ENCODE data around the gene NEDD8.

Gene NEDD8

DNA sequence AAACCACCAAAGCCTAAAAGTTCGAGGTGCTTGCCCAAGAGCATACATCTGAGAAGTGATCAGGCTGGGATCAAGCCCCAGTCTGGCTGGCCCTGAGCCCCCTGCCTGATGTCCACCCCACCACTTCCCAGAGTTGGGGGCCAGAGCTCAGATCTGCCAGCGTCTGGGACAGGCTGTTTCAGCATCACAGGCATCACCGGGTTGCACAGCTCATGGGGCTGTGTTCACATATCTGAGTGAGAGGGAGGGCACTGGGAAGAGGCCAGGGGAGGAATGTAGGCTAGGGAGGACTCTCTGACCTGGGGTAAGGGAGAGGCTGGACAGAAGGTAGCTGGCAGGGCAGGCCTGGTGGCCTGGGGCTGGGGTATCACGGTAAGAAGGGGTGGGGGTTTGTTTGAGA, 24.8 kb upstream of the NEDD8 start:
- Histone ChIP-seq H3K27ac (ENCODE audit: low read length) (no peak overlapping the region), H3K9me3 (ENCODE audit: control insufficient read depth, insufficient read depth, low read length) (no peaks in the 10 kb centered on the region), H3K36me3 (ENCODE audit: control insufficient read depth, insufficient read depth, low read length) (no peaks in the 10 kb centered on the region), H3K4me3 (ENCODE audit: low read length) (no peak overlapping the region), H3K4me1 (ENCODE audit: control insufficient read depth, insufficient read depth, low read length) (no peaks in the 10 kb centered on the region), H3K27me3 (ENCODE audit: control insufficient read depth, insufficient read depth, low read length) (no peaks in the 10 kb centered on the region)
- DNase-seq (ENCODE audit: low read depth, low spot score), result no peak
- no CpG with 5 or more reads among the region's 4 CpGs for whole genome bisulfite sequencing (ENCODE audit: insufficient coverage, insufficient read length)

DNA sequence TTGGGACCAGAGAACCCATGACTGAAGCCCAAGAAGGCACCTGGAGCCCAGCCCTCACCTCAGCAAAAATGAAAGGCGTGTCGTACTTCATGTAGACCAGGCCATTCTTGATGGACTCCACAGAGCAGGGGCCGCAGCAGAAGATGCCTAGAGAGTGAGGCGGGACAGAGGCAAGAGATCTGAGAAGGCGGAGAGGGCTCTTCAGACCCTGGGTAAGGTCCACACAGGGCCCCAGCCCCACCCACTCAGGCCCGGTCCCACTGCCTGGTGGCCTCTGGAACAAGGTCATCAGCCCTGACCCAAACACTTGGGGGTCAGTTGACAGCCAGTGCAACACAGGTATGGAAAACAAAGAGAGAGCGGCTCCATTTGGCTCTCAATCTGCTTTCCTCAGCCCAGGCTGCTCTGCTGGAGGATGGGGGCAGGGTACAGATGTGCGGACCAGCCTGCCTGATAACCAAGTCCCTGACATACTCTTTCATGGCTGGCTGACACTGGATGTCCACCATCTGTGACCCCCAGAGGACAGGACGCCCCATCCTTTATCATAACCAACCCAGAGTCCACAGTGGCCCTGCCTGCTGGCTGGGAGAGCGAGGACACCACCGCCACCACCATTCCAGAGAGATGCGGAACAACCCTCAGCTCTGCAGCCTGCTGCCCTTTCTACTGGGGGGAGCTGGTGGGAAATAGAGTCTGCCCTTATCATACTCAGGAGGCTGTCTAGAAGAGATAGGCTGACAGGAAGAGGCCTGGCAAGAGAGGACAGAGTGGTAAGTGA, 24.0 kb upstream of the NEDD8 start:
- Histone ChIP-seq H3K27me3 (ENCODE audit: control insufficient read depth, insufficient read depth, low read length) (no peaks in the 10 kb centered on the region), H3K4me1 (ENCODE audit: control insufficient read depth, insufficient read depth, low read length) (no peaks in the 10 kb centered on the region), H3K9me3 (ENCODE audit: control insufficient read depth, insufficient read depth, low read length) (no peaks in the 10 kb centered on the region), H3K4me3 (ENCODE audit: low read length) (no peak overlapping the region), H3K36me3 (ENCODE audit: control insufficient read depth, insufficient read depth, low read length) (no peaks in the 10 kb centered on the region), H3K27ac (ENCODE audit: low read length) (no peak overlapping the region)
- no CpG with 5 or more reads among the region's 12 CpGs for WGBS (ENCODE audit: insufficient coverage, insufficient read length)
- no peak for DNase-seq (ENCODE audit: low read depth, low spot score)

DNA sequence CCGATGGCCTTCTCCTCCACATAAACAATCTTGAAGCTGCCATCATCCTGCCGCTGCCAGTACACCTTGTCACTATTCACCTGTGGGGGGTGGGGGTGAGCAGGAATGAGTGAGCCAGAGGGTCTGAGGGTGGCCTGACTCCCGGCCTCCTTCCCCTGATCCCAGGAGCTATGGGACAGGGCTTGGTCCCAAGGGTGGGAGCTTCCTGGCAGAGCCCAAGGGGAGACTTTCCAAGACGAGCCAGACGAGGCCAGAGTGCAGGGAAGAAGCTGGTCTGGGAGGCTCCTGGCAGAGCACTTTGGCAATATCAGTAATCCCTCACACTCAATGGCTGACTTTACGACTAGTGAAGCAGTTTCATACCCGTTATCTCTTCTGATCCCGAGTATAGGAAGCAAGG, 23.3 kb upstream of the NEDD8 start:
- DNase-seq (ENCODE audit: low read depth, low spot score), result no peak
- no peaks in the 10 kb centered on the region for H3K36me3 ChIP-seq (ENCODE audit: control insufficient read depth, insufficient read depth, low read length)
- WGBS (ENCODE audit: insufficient coverage, insufficient read length), result no CpG with 5 or more reads among the region's 8 CpGs
- no peaks in the 10 kb centered on the region for H3K4me1 ChIP-seq (ENCODE audit: control insufficient read depth, insufficient read depth, low read length)
- no peaks in the 10 kb centered on the region for H3K9me3 ChIP-seq (ENCODE audit: control insufficient read depth, insufficient read depth, low read length)
- no peak overlapping the region for H3K27ac ChIP-seq (ENCODE audit: low read length)
- no peaks in the 10 kb centered on the region for H3K27me3 ChIP-seq (ENCODE audit: control insufficient read depth, insufficient read depth, low read length)
- no peak overlapping the region for H3K4me3 ChIP-seq (ENCODE audit: low read length)

DNA sequence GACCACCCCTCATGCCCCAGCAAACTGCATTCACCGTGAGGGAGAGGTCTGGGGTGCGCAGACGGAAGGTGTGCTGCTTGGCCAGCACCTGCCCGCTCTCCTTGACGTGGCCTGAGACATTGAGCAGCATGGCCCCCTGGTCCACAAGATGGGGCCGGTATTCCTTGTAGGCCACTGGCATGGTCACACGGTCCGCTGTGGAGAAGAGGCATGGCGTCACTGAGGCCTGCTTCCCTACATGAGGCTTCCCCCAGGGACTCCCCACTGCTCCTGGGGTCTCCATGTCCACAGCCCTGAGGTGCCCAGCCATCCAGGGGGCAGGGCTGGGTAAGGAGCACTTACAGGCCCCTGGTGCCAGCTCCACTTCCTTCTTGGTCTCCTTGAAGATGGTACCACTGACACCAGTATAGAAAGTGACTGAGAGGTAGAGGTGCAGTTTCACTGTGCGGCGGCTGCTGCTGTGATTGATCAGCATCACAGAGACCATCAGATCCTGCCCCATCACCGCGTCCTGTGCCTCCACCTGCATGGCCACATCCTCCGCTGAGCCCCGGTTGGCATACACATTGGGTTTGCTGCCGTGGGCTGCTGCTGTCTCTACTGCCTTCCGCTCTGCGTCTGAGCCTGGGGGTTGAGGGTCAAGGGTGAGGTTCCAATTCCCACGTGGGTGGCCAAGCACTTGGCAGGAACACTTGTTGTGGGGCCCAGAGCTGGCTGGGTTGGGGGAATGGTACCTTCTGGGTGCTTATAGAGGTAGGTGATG, 22.6 kb upstream of the NEDD8 start:
- H3K9me3 ChIP-seq (ENCODE audit: control insufficient read depth, insufficient read depth, low read length), result no peaks in the 10 kb centered on the region
- DNase-seq (ENCODE audit: low read depth, low spot score), result no peak
- H3K4me1 ChIP-seq (ENCODE audit: control insufficient read depth, insufficient read depth, low read length), result no peaks in the 10 kb centered on the region
- WGBS (ENCODE audit: insufficient coverage, insufficient read length), result no CpG with 5 or more reads among the region's 19 CpGs
- H3K27ac ChIP-seq (ENCODE audit: low read length), result no peak overlapping the region
- no peaks in the 10 kb centered on the region for H3K36me3 ChIP-seq (ENCODE audit: control insufficient read depth, insufficient read depth, low read length)
- no peaks in the 10 kb centered on the region for H3K27me3 ChIP-seq (ENCODE audit: control insufficient read depth, insufficient read depth, low read length)
- H3K4me3 ChIP-seq (ENCODE audit: low read length), result no peak overlapping the region

DNA sequence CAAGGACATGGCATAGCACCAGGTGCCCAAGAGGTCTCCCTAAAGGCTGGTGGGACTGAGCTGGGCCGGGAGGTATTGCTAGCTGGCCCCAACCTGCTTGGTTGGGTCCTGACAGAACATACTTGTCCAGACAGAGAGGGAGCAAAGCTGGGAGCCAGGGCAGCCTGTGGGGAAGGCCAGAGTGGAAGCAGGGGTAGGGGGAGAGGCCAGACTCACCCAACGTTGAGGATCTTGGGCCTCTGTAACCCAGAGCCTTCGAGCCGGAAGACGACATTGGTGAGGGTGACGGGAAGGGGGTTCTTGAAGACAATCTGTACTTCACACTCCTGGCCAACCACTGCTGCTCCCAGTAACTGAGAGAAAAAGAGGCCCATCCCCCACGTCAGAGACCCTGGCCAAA, 21.8 kb upstream of the NEDD8 start:
- no peaks in the 10 kb centered on the region for H3K36me3 ChIP-seq (ENCODE audit: control insufficient read depth, insufficient read depth, low read length)
- DNase-seq (ENCODE audit: low read depth, low spot score), result no peak
- no peaks in the 10 kb centered on the region for H3K9me3 ChIP-seq (ENCODE audit: control insufficient read depth, insufficient read depth, low read length)
- no peaks in the 10 kb centered on the region for H3K27me3 ChIP-seq (ENCODE audit: control insufficient read depth, insufficient read depth, low read length)
- no peaks in the 10 kb centered on the region for H3K4me1 ChIP-seq (ENCODE audit: control insufficient read depth, insufficient read depth, low read length)
- no peak overlapping the region for H3K4me3 ChIP-seq (ENCODE audit: low read length)
- no CpG with 5 or more reads among the region's 7 CpGs for WGBS (ENCODE audit: insufficient coverage, insufficient read length)
- no peak overlapping the region for H3K27ac ChIP-seq (ENCODE audit: low read length)

DNA sequence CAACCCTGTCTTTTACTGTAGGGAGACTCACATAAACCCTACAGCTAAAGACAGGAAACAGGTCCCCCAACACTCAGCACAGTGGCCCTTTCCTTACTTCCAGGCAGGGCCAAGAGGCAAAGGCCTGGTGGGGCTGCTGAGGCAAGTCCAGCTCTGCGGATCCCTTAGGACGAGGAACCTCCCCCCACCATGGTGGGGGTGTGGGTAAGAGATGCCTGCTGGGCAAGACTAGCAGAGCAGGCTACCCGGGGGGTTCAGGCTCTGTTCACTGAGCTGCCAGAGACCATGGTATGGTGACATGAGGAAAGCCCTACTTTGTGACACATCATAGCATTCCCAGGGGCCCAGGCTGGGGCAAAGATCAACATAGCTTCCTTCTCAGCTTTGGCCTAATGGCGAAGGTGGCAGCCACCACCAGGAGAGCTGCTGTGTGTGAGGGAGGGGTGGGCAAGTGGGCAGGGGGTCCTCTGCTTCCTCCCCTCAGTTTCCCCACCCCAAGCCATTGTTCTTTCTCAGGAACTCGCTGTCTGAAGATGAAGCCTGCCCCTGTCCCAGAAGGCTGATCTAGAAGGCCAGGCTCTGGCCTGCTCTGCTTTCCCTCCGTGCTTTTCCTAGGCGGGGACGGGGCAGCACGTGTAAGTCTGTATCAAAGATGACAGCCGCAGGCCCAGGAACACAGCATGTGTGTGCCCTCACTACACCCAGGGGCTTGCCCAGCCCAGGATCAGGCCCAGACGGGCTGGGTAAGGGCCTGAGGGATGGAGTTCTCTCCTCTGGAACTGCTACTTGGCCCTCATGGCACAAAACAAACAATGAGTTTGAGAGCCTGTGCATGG, 20.3 kb upstream of the NEDD8 start:
- no peaks in the 10 kb centered on the region for H3K27me3 ChIP-seq (ENCODE audit: control insufficient read depth, insufficient read depth, low read length)
- no peaks in the 10 kb centered on the region for H3K36me3 ChIP-seq (ENCODE audit: control insufficient read depth, insufficient read depth, low read length)
- H3K9me3 ChIP-seq (ENCODE audit: control insufficient read depth, insufficient read depth, low read length), result no peaks in the 10 kb centered on the region
- WGBS (ENCODE audit: insufficient coverage, insufficient read length), result no CpG with 5 or more reads among the region's 11 CpGs
- no peaks in the 10 kb centered on the region for H3K4me1 ChIP-seq (ENCODE audit: control insufficient read depth, insufficient read depth, low read length)
- H3K4me3 ChIP-seq (ENCODE audit: low read length), result no peak overlapping the region
- DNase-seq (ENCODE audit: low read depth, low spot score), result no peak
- H3K27ac ChIP-seq (ENCODE audit: low read length), result no peak overlapping the region

DNA sequence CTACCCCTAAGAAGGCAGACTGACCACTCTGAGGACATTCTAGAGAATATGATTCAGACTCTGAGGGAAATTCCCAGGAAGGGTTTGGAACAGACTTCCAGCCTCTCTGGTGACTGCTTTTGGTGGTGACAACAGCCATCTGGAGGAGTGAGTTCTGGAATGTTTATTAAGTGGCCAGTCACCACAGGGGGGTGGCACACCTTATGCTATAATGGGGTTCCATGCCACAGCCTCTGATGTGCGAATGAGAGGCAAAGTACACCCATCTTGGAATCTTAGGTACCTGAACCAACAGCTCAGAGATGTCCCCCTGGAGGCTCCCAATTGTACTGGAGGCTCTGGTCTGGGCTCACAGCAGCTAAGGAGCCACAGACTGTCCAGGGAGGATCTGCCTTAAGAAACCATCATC, 19.7 kb upstream of the NEDD8 start:
- Histone ChIP-seq H3K27me3 (ENCODE audit: control insufficient read depth, insufficient read depth, low read length) (no peaks in the 10 kb centered on the region), H3K4me3 (ENCODE audit: low read length) (no peak overlapping the region), H3K27ac (ENCODE audit: low read length) (no peak overlapping the region), H3K9me3 (ENCODE audit: control insufficient read depth, insufficient read depth, low read length) (no peaks in the 10 kb centered on the region), H3K36me3 (ENCODE audit: control insufficient read depth, insufficient read depth, low read length) (no peaks in the 10 kb centered on the region), H3K4me1 (ENCODE audit: control insufficient read depth, insufficient read depth, low read length) (no peaks in the 10 kb centered on the region)
- DNase-seq (ENCODE audit: low read depth, low spot score), result no peak
- no CpG with 5 or more reads among the region's 1 CpG for WGBS (ENCODE audit: insufficient coverage, insufficient read length)

DNA sequence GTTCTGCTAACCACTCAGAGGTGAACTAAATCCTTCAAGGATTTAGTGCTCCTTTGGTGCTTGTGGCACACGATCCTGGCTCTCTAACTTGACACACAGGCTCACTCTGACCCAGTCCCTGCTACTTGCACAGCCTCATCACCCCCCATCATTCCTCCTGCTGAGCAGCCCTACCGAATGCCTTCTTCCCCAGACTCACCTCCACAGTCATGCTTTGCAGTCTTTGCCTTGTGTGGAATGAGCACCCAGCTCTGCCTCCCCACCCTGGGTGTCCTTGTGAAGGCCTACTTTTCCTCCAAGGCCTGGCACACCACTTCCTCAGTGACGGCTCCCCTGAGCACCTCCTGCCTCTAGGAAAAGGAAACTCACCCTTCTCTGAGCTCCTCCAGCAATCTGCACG, 18.2 kb upstream of the NEDD8 start:
- no peaks in the 10 kb centered on the region for H3K4me1 ChIP-seq (ENCODE audit: control insufficient read depth, insufficient read depth, low read length)
- WGBS (ENCODE audit: insufficient coverage, insufficient read length), result no CpG with 5 or more reads among the region's 4 CpGs
- H3K27me3 ChIP-seq (ENCODE audit: control insufficient read depth, insufficient read depth, low read length), result no peaks in the 10 kb centered on the region
- DNase-seq (ENCODE audit: low read depth, low spot score), result no peak
- H3K36me3 ChIP-seq (ENCODE audit: control insufficient read depth, insufficient read depth, low read length), result no peaks in the 10 kb centered on the region
- H3K4me3 ChIP-seq (ENCODE audit: low read length), result no peak overlapping the region
- no peak overlapping the region for H3K27ac ChIP-seq (ENCODE audit: low read length)
- no peaks in the 10 kb centered on the region for H3K9me3 ChIP-seq (ENCODE audit: control insufficient read depth, insufficient read depth, low read length)

DNA sequence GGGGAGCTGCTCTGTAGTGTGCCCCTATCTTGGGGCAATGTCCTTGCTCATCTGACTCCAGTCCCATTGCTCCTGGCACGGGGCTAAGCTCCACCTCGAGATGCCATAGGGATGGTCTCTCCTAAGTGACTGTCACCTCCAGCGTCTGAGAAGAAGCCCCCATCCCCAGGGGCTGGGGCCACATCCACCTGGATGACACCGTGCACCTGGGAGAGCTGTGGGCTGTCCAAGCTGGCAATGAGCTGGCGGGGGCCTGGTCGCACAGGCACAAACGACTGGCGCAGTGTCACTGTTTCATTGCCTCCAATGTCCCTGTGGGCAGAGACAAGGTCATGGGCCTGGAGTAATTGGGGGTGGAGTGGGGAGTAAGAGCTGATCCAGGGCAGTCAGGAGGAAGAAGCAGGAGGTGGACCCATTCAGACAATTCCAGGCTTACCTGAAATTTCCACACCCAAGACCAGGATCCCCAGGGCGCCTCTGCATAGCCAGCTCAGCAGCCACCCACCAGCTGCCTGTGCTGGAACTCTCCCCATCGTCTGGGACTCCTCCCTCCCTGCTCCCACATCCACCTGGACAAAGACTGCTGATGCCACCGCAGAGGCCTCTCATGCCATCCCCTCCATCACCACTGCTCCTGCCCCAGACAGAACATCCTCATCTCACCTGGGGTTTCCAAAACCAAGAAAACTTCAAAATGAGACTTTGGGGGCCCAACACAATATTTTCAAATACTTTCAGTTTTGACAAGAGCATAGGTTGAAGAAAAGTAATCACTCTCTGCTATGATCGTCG, 17.3 kb upstream of the NEDD8 start:
- H3K4me3 ChIP-seq (ENCODE audit: low read length), result no peak overlapping the region
- H3K27ac ChIP-seq (ENCODE audit: low read length), result no peak overlapping the region
- no CpG with 5 or more reads among the region's 13 CpGs for WGBS (ENCODE audit: insufficient coverage, insufficient read length)
- H3K9me3 ChIP-seq (ENCODE audit: control insufficient read depth, insufficient read depth, low read length), result no peaks in the 10 kb centered on the region
- no peaks in the 10 kb centered on the region for H3K36me3 ChIP-seq (ENCODE audit: control insufficient read depth, insufficient read depth, low read length)
- no peaks in the 10 kb centered on the region for H3K4me1 ChIP-seq (ENCODE audit: control insufficient read depth, insufficient read depth, low read length)
- no peak for DNase-seq (ENCODE audit: low read depth, low spot score)
- no peaks in the 10 kb centered on the region for H3K27me3 ChIP-seq (ENCODE audit: control insufficient read depth, insufficient read depth, low read length)

DNA sequence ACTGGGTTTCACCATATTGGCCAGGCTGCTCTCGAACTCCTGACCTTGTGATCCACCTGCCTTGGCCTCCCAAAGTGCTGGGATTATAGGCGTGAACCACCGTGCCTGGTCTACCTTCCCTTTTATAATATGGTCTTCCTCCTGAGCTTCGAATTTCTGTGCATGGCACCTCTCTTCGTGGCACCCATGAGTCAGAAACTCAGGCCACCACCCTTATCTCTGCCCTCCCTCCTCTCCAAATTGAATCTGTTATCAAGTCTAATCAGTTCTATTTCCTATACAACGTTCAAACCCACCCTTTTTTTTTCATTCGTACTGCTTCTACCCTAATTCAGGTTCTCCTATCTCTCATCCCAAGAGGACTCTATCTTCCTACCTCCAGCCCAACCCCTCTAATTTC, 15.3 kb upstream of the NEDD8 start:
- no peak overlapping the region for H3K27ac ChIP-seq (ENCODE audit: low read length)
- no peak for DNase-seq (ENCODE audit: low read depth, low spot score)
- H3K9me3 ChIP-seq (ENCODE audit: control insufficient read depth, insufficient read depth, low read length), result no peaks in the 10 kb centered on the region
- H3K4me1 ChIP-seq (ENCODE audit: control insufficient read depth, insufficient read depth, low read length), result no peaks in the 10 kb centered on the region; the same call in 1 of the 2 replicates
- H3K27me3 ChIP-seq (ENCODE audit: control insufficient read depth, insufficient read depth, low read length), result no peaks in the 10 kb centered on the region
- no peak overlapping the region for H3K4me3 ChIP-seq (ENCODE audit: low read length)
- WGBS (ENCODE audit: insufficient coverage, insufficient read length), result 100% methylated on average over 2 of the region's 7 CpGs
- H3K36me3 ChIP-seq (ENCODE audit: control insufficient read depth, insufficient read depth, low read length), result no peaks in the 10 kb centered on the region
